Chondrocyte (in vitro differentiated cells): ENCODE data around the gene NEK6. TPM values are rescaled to one million over a fixed set of nuclear protein-coding genes. Genes with fewer than 3 reads are reported as not detected.

Experiments
- DNase-seq: peaks from one replicate; pipeline ENCODE4 v3.0.0; 2021; ENCODE audit warnings: mixed read lengths, low spot score
- H3K27ac Mint-ChIP-seq: one replicate; pipeline ENCODE4 v1.8.0; 2021; ENCODE audit warnings: mild to moderate bottlenecking, moderate library complexity, mixed read lengths; ENCODE audit not compliant: unreplicated experiment
- H3K27me3 Mint-ChIP-seq: 2 replicates; pipeline ENCODE4 v1.8.0; 2021; ENCODE audit warnings: low read depth, mixed read lengths
- H3K36me3 Mint-ChIP-seq: 2 replicates; pipeline ENCODE4 v1.8.0; 2021; ENCODE audit warnings: low read depth, mixed read lengths
- H3K4me1 Mint-ChIP-seq: 2 replicates; pipeline ENCODE4 v1.8.0; 2021; ENCODE audit warnings: low read depth, mild to moderate bottlenecking, mixed read lengths
- H3K4me3 Mint-ChIP-seq: one replicate; pipeline ENCODE4 v1.8.0; 2021; ENCODE audit warnings: mild to moderate bottlenecking, moderate library complexity, mixed read lengths; ENCODE audit not compliant: unreplicated experiment
- H3K9me3 Mint-ChIP-seq: 2 replicates; pipeline ENCODE4 v1.8.0; 2021; ENCODE audit warnings: low read depth, mixed read lengths
- total RNA-seq: library from RNA; stranded (reverse); gene quantifications from 3 replicates; pipeline ENCODE4 v1.2.1, GENCODE V29; 2021
- TF ChIP-seq, protein P1 (sequence below): fragments of 200-600 bp; sonication (generic); IDR thresholded peaks from 2 replicates; pipeline ENCODE4 v1.5.0; 2021; ENCODE audit warnings: antibody characterized with exemption, mild to moderate bottlenecking, moderate library complexity

NEK6 gene
- total RNA-seq, 1 donor from 2014 or later = 110 TPM

DNA sequence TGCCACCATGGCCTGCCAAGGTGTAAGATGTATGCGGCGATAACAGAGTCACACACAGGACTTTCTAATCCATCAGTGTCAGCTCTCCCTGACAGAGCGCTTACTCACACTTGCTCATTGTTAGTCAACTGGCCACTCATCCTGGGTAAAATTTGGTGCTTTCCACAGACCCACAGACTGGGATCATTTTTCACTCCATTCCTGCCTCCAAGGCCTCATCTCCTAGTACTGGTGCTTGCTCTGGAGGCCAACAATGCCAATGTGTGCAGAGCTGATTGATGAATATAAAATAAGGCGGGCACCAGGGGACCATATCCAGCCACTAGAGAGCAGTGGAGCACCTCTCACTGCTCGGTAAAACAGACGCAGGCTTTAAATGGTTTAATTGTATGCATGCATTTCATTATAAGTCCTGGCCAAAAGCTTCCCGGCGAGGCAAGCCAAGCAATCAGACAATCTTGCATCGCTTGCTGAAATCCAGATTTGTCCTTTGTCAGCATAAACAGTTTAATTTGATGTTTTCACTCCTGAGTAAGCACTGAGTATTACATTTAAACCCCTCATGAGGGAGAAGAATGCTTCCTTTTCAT is 135.2 kb downstream of the NEK6 start:
- Mint-ChIP-seq H3K4me3 (no peak overlapping the region), H3K36me3 (peaks cover 2% of the 10 kb centered on the region), H3K4me1 (peaks cover 35% of the 10 kb centered on the region), H3K27me3 (no peaks in the 10 kb centered on the region), H3K27ac (peak overlapping the region; percentile 77), H3K9me3 (no peaks in the 10 kb centered on the region)
- TF ChIP-seq, protein P1, sequence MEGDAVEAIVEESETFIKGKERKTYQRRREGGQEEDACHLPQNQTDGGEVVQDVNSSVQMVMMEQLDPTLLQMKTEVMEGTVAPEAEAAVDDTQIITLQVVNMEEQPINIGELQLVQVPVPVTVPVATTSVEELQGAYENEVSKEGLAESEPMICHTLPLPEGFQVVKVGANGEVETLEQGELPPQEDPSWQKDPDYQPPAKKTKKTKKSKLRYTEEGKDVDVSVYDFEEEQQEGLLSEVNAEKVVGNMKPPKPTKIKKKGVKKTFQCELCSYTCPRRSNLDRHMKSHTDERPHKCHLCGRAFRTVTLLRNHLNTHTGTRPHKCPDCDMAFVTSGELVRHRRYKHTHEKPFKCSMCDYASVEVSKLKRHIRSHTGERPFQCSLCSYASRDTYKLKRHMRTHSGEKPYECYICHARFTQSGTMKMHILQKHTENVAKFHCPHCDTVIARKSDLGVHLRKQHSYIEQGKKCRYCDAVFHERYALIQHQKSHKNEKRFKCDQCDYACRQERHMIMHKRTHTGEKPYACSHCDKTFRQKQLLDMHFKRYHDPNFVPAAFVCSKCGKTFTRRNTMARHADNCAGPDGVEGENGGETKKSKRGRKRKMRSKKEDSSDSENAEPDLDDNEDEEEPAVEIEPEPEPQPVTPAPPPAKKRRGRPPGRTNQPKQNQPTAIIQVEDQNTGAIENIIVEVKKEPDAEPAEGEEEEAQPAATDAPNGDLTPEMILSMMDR = peak; percentile 74
- DNase-seq = no peak

DNA sequence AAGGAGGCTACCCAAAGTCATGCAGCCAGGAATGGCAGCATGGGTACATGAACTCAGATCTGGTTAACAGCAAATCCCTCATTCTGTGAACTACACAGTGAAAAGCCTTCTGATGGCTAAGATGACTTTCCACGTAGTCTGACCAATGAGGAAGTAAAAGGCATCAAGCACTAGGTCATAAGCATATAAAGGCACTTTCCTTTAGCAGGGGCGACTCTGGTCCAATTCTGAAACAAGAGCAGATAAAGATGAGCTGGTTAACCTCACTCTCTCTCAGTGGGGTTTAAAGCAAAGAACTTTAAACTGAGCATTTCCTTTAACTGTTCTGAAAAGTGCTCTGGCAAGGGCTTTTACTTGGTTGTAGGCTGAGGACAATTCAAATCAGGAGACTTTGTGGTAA is 136.4 kb downstream of the NEK6 start:
- TF ChIP-seq, protein P1 = no peak
- Mint-ChIP-seq H3K27ac (no peak overlapping the region), H3K4me1 (peaks cover 30% of the 10 kb centered on the region), H3K27me3 (no peaks in the 10 kb centered on the region), H3K9me3 (no peaks in the 10 kb centered on the region), H3K4me3 (no peak overlapping the region), H3K36me3 (peaks cover 5% of the 10 kb centered on the region)
- no peak for DNase-seq

DNA sequence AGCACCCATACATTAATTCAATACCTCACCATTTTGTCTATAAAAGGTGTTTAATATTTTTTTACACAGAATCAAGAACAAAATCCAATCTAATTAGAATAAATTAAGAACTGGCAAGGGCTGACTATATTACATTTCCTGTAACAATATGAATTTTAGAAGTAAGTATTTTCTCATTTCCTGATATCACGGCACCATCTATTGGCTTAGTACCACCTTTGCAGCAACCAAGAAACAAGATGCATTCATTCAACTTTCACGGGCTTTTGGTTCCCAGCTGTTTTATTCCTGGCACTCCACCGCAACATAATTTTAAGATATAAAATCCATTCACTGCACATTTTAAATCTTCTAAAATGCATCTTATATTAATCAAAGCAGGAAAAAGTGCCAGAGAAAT is 136.8 kb downstream of the NEK6 start:
- H3K4me1 Mint-ChIP-seq = peaks cover 30% of the 10 kb centered on the region
- no peak for DNase-seq
- TF ChIP-seq, protein P1 = peak; percentile 63
- H3K27me3 Mint-ChIP-seq = no peaks in the 10 kb centered on the region
- no peak overlapping the region for H3K4me3 Mint-ChIP-seq
- peaks cover 5% of the 10 kb centered on the region for H3K36me3 Mint-ChIP-seq
- H3K9me3 Mint-ChIP-seq = no peaks in the 10 kb centered on the region
- no peak overlapping the region for H3K27ac Mint-ChIP-seq

DNA sequence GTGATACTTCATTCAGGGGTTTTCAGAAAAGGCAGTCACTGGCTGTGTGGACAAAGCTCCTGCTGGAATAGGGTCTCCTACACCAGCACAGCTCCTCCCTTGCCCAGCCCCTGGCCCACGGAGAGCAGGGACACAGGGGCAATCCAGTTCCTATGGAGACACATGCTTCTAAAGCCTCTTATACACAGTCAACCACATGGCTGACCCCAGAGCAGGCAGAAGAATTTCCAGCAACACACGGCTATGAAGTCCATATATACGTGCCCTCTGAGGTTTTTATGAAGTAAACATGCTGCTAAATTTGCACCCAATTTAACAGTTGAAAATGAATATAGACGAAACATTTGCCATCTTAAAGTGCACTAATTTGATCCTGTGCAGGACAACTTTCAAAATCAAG is 138.1 kb downstream of the NEK6 start:
- Mint-ChIP-seq H3K4me3 (no peak overlapping the region), H3K4me1 (peaks cover 32% of the 10 kb centered on the region), H3K9me3 (no peaks in the 10 kb centered on the region), H3K36me3 (peaks cover 5% of the 10 kb centered on the region), H3K27me3 (no peaks in the 10 kb centered on the region), H3K27ac (no peak overlapping the region)
- no peak for DNase-seq
- TF ChIP-seq, protein P1 = no peak

DNA sequence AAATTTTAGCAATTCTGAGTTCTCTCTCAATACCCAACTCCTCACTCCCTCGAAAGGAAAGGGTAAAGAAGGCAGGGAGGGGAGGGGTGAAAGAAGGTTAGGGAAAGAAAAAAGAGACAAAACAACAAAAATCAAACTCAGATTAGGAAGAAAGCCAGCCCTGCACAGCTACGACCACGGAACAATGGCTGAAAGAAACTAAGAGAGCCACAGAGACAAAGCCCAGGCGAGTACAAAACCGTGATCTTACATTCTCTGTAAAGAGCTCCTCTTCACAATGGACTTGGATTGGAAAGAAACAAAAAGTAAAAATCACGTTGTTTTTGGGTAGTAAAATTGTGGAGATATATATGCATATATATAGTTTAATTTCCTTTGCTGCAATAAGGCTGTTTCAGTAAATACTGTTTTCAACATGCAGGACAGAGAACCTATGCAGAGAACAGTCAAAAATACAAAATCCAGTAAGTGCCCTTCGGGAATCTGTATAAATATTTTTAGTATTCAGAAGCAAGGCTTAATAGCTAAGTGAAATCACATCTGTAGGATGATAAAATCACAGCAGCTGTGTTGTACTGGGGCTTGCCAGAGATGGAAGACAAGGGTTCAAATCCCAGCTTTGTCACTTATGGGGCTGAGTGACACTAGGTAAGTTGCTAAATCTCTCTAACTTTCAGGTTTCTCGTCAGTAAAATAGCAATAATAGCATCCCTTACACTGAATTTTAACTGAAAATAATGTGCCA is 140.6 kb downstream of the NEK6 start:
- Mint-ChIP-seq H3K9me3 (no peaks in the 10 kb centered on the region), H3K4me1 (peaks cover 26% of the 10 kb centered on the region), H3K27me3 (no peaks in the 10 kb centered on the region), H3K36me3 (peaks cover 11% of the 10 kb centered on the region), H3K27ac (no peak overlapping the region), H3K4me3 (no peak overlapping the region)
- DNase-seq = no peak
- TF ChIP-seq, protein P1 = no peak
